Astrocyte of the hippocampus (primary cell): ENCODE measurements around the gene GTF3C1.

Source experiments
- DNase-seq: peaks from one replicate; pipeline ENCODE4 v3.0.0; 2011; ENCODE audit warnings: low read depth, low spot score

The GTF3C1 gene

DNA sequence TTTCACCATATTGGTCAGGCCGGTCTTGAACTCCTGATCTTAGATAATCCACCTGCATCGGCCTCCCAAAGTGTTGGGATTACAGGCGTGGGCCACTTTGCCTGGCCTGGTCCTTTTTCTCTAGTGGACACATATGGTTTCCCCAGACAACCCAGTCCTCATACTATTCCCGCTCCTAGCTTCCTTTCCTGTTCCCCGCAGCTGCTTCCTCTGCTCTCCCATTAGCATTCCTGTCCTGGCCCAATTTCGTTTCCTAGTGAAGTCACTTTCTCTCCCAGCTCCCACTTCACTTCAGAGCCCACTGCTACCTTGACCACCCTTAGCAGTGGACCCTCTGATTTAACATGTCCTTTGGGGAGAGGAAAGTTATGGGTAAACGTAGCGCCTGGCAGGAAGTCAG is 11.5 kb upstream of the GTF3C1 start:
- DNase-seq, result no peak

GRCh38 chr16:27558932-27559331 is 9.2 kb upstream of the GTF3C1 start:
- DNase-seq, result no peak

GRCh38 chr16:27558434-27558833 is 8.7 kb upstream of the GTF3C1 start:
- no peak for DNase-seq

DNA sequence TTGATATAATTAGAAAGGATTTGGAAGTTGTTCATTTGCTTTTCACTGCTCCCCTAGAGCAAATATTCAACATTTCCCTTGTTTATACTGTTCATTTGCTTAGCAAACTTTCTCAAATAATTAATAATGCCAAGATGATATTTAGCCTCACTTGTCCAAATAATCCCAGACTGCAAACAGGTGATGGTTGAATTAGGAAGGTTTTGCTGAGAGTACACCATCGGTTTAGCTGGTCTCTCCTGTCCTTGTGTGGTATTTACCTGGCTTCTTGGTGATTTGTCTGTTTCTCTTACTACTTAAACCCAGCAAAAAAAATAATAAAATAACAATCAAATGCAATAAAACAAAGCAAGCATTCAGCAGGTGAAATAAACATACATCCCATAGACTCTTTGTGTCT is 6.8 kb upstream of the GTF3C1 start:
- DNase-seq, result no peak

GRCh38 chr16:27551036-27551435 is 1.3 kb upstream of the GTF3C1 start:
- no peak for DNase-seq

DNA sequence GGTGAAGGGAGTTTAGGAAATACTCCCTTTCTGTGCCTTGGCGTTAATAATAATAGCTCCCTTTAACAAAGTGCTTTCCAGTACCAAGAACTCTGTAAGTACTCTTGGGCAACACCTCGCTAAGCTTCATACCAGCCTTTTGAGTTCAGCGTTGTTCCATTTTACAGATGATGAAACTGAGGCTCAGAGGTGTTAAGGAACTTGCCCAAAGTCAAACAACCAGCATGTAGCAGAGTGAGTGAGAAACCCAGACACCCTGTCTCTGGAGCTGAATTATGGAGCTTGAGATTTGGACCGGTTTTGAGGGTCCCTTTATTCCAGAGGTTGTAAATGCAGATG is 838 bp upstream of the GTF3C1 start:
- no peak for DNase-seq

GRCh38 chr16:27549464-27549745 is 308 bp downstream of the GTF3C1 start:
- no peak for DNase-seq

DNA sequence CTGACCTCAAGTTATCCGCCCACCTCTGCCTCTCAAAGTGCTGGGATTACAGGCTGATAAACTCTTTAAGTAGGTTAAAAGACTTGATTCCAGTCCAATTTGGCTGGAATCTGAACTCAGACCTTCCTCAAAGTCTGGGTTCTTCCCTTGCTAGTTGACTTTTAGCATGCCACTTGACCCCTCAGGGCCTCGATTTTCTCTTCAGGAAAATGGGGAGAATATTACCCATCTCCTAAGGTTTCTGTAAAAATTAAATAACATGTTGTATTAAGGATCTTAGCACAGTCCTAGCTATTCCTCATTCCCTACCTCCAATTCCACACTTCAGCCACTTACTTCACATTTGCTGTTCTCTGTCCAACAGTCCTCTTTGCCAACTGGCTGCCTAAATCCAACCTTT is 1.9 kb downstream of the GTF3C1 start:
- no peak for DNase-seq

DNA sequence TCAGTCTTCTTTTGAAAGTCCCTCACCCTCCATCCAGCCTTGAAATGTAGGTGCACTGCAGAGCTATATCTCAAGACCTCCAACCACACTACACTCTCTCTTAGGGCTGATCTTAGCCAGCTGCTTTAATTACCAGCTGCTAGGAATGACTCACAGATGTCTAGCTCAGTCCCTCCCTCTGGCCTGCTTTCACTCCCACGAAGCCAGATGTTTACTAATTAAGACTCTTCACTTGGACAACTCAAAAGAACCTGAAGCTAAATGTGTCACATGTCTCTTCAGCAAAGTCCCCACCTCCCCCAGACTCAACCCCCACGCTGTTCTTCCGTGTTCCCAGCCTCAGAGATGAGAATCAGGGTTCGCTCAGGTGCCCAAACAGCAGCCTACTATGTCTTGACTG is 2.6 kb downstream of the GTF3C1 start:
- DNase-seq, result peak; percentile 47

DNA sequence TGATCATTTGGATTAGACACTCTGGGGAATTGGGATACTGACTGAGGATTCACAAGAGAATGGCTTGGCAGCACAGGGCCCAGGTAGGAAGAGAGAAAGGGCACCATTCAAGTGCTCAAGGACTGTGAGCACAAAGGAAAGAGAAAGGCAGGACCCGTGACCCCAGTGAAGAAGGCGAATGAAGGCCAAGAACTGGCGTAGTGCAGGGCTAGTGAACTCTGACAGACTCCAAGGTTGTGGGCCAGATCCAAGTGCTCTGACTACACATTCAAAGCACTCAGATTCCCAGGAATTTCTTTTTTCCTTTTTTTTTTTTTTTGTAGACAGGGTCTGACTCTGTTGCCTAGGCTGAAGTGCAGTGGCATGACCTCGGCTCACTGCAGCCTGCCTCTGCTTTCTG is 5.0 kb downstream of the GTF3C1 start:
- DNase-seq, result no peak

GRCh38 chr16:27543801-27544200 is 5.9 kb downstream of the GTF3C1 start:
- no peak for DNase-seq

DNA sequence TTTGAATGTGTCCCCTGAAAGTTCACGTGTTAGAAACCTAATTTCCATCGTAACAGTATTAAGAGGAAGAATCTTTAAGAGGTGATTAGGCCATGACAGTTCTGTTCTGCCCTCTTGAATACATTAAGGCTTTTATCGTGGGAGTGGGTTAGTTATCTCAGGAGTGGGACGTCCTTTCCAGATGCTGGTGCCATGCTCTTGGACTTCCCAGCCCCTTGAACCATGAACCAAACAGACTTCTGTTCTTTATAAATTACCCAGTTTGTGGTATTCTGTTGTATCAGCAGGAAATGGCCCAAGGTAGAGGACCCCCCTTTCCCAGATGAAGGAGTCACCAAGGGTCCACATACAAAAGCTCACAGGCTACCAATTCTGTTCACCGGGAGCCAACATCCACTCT is 10.1 kb downstream of the GTF3C1 start:
- DNase-seq, result no peak

DNA sequence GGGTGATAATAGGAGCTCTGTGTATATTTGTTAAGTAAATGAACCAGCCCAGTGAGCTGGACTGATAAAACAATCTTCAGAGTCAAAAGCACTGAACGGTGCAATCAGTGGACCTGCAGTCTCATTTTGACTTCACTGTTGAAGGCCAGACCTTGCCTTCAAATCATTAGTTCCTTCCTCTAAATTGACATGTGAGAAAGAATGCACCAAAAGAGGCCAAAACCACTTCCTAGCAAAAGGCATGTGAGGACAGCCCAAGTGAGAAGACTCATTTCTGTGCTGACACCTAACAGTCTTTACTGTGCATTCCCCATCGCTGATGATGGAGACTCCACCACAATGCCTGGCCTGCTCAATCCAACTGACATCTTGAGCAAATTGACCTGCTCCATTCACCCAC is 10.6 kb downstream of the GTF3C1 start:
- no peak for DNase-seq

- no peak for DNase-seq
These were observed 11.2 kb downstream of the GTF3C1 start for GRCh38 chr16:27538528-27538927.

GRCh38 chr16:27534256-27534655 is 15.5 kb downstream of the GTF3C1 start:
- DNase-seq, result no peak

GRCh38 chr16:27531826-27532800 is 17.6 kb downstream of the GTF3C1 start:
- DNase-seq, result no peak

- DNase-seq, result no peak
These were observed 18.5 kb downstream of the GTF3C1 start for GRCh38 chr16:27531186-27531585.

DNA sequence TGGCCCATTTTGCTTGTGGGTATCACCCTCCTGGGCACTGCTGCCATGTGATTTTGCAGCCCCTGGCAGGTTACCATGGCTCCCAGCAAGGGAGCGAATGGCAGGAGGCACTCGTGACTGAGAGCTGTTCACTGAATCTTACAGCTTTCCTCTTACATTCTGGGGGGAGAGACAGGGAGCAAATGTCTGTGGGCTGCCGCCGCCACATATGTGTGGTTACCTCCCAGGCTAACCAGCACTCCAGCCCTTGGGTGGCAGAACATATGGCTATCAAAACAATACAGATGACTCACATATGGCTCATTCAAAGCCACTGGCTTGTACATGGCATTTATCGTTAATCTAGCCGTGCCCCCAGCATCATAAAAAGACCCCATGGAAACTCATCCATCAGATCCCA is 19.8 kb downstream of the GTF3C1 start:
- DNase-seq, result peak; percentile 94

GRCh38 chr16:27528294-27528693 is 21.4 kb downstream of the GTF3C1 start:
- no peak for DNase-seq

DNA sequence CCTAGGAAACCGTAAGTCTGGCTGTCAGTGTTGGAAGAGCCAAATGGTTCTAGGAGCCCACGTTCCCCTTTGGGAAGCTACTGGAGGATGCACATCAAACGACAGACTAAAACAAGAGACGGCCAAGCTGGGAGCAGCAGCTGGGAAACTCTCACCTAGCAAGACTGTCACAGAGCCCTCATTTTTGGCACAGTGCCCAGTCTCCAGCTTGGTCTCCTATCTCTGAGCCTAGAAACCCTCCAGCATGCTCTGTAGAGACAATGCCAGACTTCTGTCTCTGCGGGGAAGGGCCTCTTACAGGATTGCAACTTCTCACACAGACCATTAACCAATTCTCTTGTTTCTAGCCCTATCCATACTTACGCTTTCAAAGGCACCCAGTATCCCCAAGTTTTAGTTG is 23.5 kb downstream of the GTF3C1 start:
- DNase-seq, result no peak

DNA sequence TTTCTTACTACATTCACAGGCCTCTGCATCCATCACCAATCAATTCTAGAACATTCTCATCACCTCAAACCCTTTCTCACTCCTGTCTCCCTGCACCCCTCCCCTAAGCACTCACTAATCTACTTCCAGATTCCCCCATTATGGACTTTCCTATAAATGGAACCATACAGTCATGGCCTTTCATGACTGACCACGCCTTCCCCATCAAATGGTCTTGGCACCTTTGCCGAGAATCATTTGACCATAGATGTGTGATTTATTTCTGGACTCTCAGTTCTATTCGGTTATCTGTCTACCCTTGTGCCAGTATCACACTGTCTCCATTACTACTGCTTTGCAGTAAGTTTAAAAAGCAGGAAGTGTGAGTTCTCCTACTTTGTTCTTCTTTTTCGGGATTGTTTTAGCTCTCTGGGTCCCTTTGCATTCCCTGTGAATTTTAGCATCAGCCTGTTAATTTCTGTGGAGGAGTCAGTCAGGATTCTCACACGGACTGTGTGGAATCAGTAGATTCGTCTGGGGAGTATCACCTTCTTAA is 27.5 kb downstream of the GTF3C1 start:
- no peak for DNase-seq

GRCh38 chr16:27520982-27521673 is 28.6 kb downstream of the GTF3C1 start:
- peak; percentile 26 for DNase-seq

DNA sequence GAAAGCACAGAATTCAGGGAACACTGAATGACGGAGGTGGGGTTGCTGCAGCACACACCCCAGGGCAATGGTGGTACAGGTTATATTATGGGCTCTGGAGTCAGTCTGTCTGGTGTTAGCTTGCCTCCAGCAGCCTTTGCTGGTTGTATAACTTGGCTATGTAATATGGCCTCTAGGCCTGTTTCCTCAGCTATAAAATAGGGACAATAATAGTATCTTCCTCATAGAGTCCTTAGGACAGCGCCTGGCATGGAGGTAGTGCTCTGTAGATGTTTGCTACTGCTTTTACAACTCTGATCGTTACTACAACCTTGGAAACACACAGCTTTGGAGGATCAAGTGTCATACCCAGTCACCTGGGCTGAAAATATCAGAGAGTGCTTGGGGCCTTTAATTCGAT is 31.5 kb downstream of the GTF3C1 start:
- no peak for DNase-seq
